ENCODE results near the gene ESYT1. TPM values are rescaled to one million over a fixed set of nuclear protein-coding genes. Genes with fewer than 3 reads are reported as not detected.
A peak's percentile ranks its signal among the peaks of the same experiment; 100 is the strongest.
"Not testable (repeated sequence)": the region's sequence is repeated elsewhere in the genome, so short reads cannot be mapped to it uniquely, and the experiment has no call there.

ESYT1 gene
- total RNA-seq, 1 donor from 2014 or later, result 119 TPM

DNA sequence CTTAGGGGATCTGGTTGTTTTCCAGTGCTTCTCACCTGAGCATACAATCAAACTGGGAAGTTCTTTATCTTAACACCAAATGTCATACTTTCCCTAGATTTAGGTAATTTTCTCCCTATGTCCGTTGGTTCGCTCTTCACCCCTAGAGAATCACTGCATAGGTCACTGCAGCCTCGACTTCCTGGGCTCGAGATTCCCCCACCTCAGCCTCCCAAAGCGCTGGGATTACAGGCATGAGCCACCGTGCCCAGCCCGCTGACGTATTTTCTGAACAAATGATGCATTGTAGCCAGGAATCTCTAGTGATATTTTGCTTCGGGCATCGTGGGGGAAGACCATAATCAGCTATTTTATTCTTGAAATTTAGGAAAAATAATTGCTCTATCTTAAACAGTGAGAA lies 12.7 kb upstream of the ESYT1 start:
- Histone ChIP-seq H3K4me3 (peak overlapping the region; percentile 75 to 77), H3K36me3 (peaks cover 28 to 32% of the 10 kb centered on the region in 2 donors), H3K27ac (peak overlapping the region; percentile 90 to 94), H3K9me3 (no peaks in the 10 kb centered on the region), H3K4me1 (peaks cover 10 to 16% of the 10 kb centered on the region in 2 donors), H3K27me3 (no peaks in the 10 kb centered on the region)
- TF ChIP-seq, protein P1, sequence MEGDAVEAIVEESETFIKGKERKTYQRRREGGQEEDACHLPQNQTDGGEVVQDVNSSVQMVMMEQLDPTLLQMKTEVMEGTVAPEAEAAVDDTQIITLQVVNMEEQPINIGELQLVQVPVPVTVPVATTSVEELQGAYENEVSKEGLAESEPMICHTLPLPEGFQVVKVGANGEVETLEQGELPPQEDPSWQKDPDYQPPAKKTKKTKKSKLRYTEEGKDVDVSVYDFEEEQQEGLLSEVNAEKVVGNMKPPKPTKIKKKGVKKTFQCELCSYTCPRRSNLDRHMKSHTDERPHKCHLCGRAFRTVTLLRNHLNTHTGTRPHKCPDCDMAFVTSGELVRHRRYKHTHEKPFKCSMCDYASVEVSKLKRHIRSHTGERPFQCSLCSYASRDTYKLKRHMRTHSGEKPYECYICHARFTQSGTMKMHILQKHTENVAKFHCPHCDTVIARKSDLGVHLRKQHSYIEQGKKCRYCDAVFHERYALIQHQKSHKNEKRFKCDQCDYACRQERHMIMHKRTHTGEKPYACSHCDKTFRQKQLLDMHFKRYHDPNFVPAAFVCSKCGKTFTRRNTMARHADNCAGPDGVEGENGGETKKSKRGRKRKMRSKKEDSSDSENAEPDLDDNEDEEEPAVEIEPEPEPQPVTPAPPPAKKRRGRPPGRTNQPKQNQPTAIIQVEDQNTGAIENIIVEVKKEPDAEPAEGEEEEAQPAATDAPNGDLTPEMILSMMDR (IDR thresholded peaks at IDR 0.05), result no peak
- intact Hi-C loops (cut with DNase I), result loop anchor here (5.0 kb wide), 5 partner anchors 38 to 1407 kb away; partner anchors contain the start of genes ATP5F1B, CNPY2, DDIT3 and MBD6
- no peak for DNase-seq (ENCODE audit: low spot score in 2 of 2)

DNA sequence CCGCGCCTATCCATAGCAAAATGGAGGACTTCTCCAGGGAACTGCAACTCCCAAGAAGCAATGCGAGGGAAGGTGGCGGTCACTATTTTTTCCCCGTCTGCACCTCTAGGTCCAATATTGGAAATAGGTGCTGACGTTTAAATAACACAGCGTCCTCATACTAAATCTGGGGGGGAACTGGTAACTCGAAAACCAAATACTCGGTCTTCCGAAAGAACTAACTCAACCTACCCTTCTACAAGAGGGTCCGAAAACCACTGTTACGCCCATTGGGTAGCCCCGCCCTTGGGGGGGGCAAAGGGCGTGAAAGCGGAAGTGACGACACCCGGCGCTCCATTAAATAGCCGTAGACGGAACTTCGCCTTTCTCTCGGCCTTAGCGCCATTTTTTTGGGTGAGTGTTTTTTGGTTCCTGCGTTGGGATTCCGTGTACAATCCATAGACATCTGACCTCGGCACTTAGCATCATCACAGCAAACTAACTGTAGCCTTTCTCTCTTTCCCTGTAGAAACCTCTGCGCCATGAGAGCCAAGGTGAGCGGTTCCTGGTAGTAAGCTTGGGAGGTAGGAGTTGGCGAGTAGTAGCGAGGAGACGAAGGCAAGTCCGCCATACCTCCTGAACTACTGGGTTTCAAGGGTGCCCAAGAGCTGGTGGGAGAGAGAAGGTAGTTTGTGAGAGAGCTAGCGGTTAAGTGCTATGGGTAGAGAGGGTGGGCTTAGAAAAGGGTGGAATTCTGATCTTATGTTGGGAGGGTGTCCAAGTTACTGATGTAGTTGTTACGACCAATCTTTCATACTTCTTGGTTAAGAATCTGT lies 11.6 kb upstream of the ESYT1 start, which contains the start of gene RPL41:
RPL41 (plus strand) TSS at position 367 of the 815 bp plus-strand sequence.
- peak within 1 kb of the TSS; percentile 90 to 94 for H3K27ac ChIP-seq
- H3K4me1 ChIP-seq, result peaks cover 10 to 16% of the 10 kb centered on the region in 2 donors
- peaks cover 28 to 32% of the 10 kb centered on the region in 2 donors for H3K36me3 ChIP-seq
- H3K4me3 ChIP-seq, result peak within 1 kb of the TSS; percentile 75 to 77
- intact Hi-C loops (cut with DNase I), result loop anchor here (1.0 to 5.0 kb wide), 6 partner anchors 12 to 1406 kb away; partner anchors contain the start of genes ATP5F1B, CNPY2, DDIT3 and MBD6
- H3K27me3 ChIP-seq, result no peaks in the 10 kb centered on the region
- H3K9me3 ChIP-seq, result no peaks in the 10 kb centered on the region
- TF ChIP-seq, protein P1 (IDR thresholded peaks at IDR 0.05), result peak in 1 of 3 experiments; percentile 2
- DNase-seq (ENCODE audit: low spot score in 2 of 2), result peak; percentile 69 to 98

DNA sequence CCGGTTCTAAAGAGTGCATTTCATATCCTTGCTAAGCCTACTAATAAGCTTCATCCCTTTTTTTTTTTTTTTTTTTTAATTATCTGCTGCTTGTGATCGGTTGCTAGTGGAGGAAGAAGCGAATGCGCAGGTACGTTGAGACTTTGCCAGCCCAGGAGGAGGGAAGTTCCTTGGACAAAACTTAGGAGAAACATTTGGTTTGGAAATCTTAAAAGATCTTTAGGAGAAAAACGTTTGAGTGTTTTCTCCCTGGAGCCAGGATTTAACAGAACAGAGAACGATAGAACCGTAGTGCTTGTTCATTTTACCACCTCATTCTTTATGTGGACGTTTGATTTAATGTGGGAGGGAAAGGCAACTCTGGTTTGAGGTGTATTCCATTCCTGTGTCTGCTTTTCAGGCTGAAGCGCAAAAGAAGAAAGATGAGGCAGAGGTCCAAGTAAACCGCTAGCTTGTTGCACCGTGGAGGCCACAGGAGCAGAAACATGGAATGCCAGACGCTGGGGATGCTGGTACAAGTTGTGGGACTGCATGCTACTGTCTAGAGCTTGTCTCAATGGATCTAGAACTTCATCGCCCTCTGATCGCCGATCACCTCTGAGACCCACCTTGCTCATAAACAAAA lies 10.9 kb upstream of the ESYT1 start:
- peaks cover 10 to 16% of the 10 kb centered on the region in 2 donors for H3K4me1 ChIP-seq
- intact Hi-C loops (cut with DNase I), result loop anchor here (5.0 kb wide), 5 partner anchors 40 to 1405 kb away; partner anchors contain the start of genes ATP5F1B, CNPY2, DDIT3 and MBD6
- DNase-seq (ENCODE audit: low spot score in 2 of 2); H3K27me3 ChIP-seq; H3K9me3 ChIP-seq: not testable (repeated sequence)
- H3K27ac ChIP-seq, result peak overlapping the region; percentile 90 to 94
- H3K36me3 ChIP-seq, result peaks cover 21 to 32% of the 10 kb centered on the region in 2 donors
- peak overlapping the region; percentile 75 to 77 for H3K4me3 ChIP-seq

DNA sequence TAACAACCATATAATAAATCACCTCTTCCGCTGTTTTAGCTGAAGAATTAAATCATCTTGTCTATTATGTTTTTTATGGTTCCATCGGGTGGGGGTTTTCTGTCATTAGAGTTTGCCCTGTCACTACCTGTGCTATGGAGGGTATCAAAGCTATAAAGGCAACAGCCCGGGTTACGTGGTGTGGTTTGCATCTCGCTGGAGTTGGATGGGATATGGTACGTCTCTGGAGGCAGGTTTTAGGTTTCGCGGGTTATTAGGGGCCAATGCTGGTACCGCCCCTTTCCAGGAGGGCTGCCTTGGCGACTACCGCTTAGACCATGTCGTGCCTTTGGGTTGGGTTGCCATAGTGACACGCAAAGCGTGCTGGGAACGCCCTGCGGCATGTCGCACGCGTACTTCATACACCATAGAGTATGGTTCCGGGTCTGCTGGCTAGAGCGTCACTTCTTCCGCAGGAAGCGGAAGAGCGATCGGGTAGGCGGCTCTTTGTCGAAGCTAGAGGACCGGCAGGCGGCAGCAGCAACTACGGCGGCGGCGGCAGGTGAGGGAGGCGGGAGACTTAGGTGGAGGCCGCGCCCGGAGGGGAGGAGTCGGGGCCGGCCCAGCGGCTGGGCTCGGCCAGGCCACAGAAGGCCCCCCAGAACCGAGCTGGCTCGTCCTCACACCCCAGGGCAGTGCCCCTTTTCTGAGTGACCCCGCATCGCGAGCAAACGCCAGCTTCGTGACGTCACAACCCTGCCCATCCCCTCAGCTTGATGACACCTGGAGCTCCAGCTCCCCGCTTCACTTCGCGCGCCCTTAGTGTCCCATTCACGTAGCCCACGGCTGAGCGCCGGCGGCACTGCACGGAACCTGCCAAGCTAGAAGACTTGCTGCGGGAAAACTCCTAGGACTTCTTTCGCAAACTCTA lies 10.0 kb upstream of the ESYT1 start, which contains the start of gene ZC3H10:
ZC3H10 (plus strand) TSS at position 489 of the 910 bp plus-strand sequence. CDS start 2,297 bp downstream, outside the sequence.
- Histone ChIP-seq H3K27me3 (no peaks in the 10 kb centered on the region), H3K4me3 (peak within 1 kb of the TSS; percentile 75 to 77), H3K27ac (peak within 1 kb of the TSS; percentile 94 to 95), H3K9me3 (no peaks in the 10 kb centered on the region), H3K36me3 (peaks cover 14 to 32% of the 10 kb centered on the region in 2 donors), H3K4me1 (peaks cover 10 to 16% of the 10 kb centered on the region in 2 donors)
- peak; percentile 98 to 100 for DNase-seq (ENCODE audit: low spot score in 2 of 2)
- intact Hi-C loops (cut with DNase I), result loop anchor here (1.0 to 5.0 kb wide), 8 partner anchors 9 to 1404 kb away; partner anchors contain the start of genes ATP5F1B, CNPY2, DDIT3 and MBD6
- TF ChIP-seq, protein P1 (IDR thresholded peaks at IDR 0.05), result peak; percentile 50 to 59 (median 50)

DNA sequence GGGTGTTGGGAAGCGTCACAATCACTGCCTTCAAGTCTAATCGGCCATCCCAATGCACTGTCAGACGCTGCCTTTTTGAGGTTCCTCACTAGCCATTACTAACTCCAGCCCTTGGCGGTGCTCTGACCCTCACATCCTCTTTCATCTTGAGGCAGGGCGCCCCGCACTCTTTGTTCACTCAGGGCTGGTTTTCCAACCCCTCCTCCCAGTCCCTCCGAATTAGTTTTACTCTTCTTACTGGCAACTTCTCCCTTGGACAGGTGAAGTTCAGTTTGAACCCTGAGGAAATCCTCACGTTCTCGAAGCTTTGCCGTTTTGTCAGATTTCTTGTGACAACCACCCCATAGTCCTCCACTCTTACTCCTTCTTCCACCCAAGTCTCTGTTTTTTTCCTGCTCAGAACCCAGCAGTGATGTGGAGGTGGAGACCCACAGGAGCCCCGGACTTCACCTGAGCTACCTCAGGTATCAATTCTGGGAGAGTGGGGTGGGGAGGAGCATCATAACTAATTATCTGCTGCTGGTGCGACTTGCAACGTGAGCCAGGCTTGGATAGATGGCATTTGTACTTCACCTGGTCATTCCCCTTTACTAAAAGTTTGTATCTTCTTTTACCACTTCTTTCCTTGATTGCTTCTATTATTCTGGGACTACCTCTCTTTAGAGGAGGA lies 9.2 kb upstream of the ESYT1 start:
- H3K4me3 ChIP-seq, result peak overlapping the region; percentile 58 to 77
- H3K27me3 ChIP-seq, result no peaks in the 10 kb centered on the region
- H3K9me3 ChIP-seq, result no peaks in the 10 kb centered on the region
- TF ChIP-seq, protein P1 (IDR thresholded peaks at IDR 0.05), result no peak
- intact Hi-C loops (cut with DNase I), result loop anchor here (1.0 to 5.0 kb wide), 10 partner anchors 8 to 1403 kb away; partner anchors contain the start of genes ATP5F1B, CNPY2, DDIT3 and MBD6
- peaks cover 13 to 29% of the 10 kb centered on the region in 2 donors for H3K36me3 ChIP-seq
- DNase-seq (ENCODE audit: low spot score in 2 of 2), result no peak
- H3K27ac ChIP-seq, result peak overlapping the region; percentile 94 to 95
- peaks cover 10 to 16% of the 10 kb centered on the region in 2 donors for H3K4me1 ChIP-seq
